Hematopoietic multipotent progenitor cell treated with erythropoietin and hydrocortisone succinate and interleukin-3 and kit ligand, for 6 days (in vitro differentiated cells): ENCODE measurements around the gene GRHL1.
"Not testable (repeated sequence)": the region's sequence is repeated elsewhere in the genome, so short reads cannot be mapped to it uniquely, and the experiment has no call there.

Experiments
- DNase-seq: peaks from one replicate; pipeline ENCODE4 v3.0.0-alpha.2; 2015

GRHL1 gene

GRCh38 chr2:9998916-9999654 is 47.6 kb downstream of the GRHL1 start:
- DNase-seq, result no peak

- DNase-seq, result no peak
Observed at GRCh38 chr2:9999693-10000092, 48.2 kb downstream of the GRHL1 start.

DNA sequence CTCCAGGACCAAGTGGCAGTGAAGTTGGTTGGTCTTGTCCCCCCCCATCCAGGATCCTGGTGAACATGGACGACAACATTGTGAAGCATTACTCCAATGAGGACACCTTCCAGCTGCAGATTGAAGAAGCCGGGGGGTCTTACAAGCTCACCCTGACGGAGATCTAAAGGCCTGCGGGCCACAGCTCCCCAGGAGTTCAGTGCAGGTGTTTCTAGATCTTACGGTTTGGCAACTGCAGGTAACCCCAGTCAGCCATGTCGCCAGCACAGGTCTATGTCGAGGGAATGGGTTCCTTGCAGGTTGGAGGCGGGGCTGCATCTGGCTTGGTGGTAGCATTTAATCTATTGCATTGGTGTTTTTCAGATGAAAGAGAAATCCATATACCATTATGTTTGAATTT is 49.0 kb downstream of the GRHL1 start:
- no peak for DNase-seq

- no peak for DNase-seq
Observed at GRCh38 chr2:10001586-10001985, 50.1 kb downstream of the GRHL1 start.

GRCh38 chr2:10002109-10002508 is 50.6 kb downstream of the GRHL1 start:
- DNase-seq, result no peak

GRCh38 chr2:10002681-10003080 is 51.2 kb downstream of the GRHL1 start:
- DNase-seq, result no peak

GRCh38 chr2:10003206-10004125 is 52.0 kb downstream of the GRHL1 start:
- no peak for DNase-seq

- no peak for DNase-seq
Observed at GRCh38 chr2:10004401-10004800, 52.9 kb downstream of the GRHL1 start.

GRCh38 chr2:10004836-10005235 is 53.3 kb downstream of the GRHL1 start:
- DNase-seq, result no peak

GRCh38 chr2:10005461-10006235 is 54.2 kb downstream of the GRHL1 start:
- no peak for DNase-seq

- DNase-seq, result peak; percentile 61
Observed at GRCh38 chr2:10006236-10007161, 55.0 kb downstream of the GRHL1 start.

DNA sequence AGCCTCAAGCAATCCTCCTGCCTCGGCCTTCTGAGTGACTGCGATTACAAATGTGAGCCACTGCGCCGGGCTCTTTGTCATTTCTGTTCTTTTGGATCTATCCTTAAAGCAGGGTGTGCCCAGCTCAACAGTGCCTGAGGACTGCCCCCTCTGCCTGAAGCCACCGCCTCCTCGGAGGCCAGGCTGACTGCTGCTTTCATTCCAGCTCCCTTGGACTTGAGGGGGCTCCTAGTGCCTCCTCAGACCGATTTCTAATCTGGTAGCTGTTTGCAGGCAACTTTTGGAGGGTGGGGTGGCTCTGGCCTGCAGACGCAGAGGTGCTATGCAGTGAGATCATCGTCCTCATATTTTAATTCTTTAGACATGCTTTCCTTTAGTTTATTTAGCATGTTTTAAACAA is 55.9 kb downstream of the GRHL1 start:
- no peak for DNase-seq

DNA sequence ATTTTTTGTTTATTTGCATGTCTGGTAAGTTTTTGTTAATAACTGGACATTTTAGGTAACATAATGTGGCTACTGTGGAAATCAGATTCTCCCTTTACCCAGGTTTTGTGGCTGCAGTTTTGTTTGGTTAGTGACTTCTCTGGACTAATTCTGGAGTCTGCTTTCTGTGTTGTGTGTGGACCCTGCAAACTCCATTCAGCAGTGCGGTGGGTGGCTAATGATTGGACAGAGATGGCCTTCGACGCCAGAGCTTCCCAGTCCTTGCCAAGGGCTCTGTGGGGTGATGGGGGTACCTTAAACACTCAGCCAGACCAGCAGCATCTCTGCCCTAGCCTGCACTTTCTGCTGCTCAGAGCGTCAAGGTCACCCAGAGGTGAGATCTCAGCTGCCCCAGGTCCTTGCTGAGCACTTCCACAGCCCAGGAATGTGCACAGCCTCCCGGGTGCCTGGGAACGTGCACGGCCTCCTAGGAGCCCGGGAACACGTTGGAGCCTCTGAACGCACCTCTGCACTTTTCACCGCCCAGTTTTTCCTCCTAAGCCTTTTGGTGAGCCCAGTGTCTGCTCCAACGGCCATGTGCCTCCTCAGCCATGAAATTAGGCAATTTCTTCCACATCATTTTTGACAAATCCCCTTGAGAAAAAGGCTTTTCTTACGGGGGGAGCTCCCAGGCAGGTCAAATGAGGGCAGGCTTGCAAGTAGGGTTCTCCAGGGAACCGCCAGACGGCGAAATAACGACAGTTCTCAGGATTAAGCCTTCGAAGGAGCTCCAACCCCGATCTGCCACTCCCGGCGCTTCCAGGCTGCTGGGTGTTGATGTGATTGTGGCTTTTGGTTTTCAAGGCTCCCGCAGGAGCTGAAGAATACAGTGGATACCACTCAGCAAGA is 56.7 kb downstream of the GRHL1 start:
- no peak for DNase-seq

DNA sequence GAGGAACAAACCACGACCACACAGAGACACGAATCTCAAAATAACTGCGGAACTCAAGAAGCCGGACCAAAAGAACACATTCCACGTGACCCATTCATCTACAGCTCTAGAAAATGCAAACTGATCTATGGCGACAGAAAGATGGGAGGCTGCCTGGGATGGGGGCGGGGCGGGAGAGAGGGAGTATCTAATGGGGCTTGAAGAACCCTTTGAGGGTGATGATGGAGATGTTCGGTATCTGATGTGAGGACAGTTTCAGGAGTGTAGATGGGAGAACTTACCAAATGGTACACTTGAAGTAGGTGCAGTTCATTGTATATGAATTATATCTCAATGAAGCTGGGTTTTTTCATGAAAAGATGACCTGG is 57.3 kb downstream of the GRHL1 start:
- DNase-seq, result no peak

DNA sequence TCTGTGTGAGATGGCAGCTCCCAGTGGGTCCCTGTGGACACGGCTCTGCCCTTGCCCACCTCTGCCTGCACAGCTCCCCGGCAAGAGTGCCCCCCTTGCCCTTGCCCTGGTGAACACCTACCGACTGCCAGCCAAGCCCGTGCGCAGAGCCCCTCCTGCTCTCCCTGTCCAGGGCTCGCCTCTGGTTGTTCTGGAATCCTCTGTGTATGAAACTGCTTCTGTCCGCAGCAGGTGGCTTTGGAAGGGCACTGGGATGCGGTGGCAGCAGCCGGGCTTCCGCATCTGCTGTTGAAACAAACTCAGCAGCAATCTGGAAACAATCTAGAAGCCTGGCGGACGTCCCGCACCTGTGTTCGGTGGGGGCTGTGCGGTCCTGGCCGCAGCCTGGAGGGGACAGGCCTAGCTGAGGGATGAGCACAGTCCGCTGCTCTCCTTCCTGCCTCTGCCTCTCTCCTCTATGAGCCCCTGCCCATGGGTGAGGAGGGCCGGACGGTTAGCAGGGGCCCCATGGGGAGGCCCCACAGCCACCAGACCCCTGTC is 57.8 kb downstream of the GRHL1 start:
- DNase-seq, result no peak

GRCh38 chr2:10009811-10010781 is 58.6 kb downstream of the GRHL1 start:
- DNase-seq, result no peak

DNA sequence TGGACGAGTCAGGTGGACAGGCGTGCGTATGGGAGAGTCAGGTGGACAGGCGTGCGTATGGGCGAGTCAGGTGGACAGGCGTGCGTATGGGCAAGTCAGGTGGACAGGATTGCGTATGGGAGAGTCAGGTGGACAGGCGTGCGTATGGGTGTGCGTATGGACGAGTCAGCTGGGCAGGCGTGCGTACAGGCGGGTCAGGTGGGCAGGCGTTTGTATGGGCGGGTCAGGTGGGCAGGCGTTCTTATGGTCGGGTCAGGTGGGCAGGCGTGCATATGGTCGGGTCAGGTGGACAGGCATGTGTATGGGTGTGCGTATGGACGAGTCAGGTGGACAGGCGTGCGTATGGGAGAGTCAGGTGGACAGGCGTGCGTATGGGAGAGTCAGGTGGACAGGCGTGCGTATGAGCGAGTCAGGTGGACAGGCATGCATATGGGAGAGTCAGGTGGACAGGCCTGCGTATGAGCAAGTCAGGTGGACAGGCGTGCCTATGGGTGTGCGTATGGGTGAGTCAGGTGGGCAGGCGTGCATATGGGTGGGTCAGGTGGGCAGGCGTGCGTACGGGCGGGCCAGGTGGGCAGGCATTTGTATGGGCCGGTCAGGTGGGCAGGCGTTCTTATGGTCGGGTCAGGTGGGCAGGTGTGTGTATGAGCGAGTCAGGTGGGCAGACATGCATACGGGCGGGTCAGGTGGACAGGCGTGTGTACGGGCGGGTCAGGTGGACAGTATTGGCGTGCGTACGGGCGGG is 59.5 kb downstream of the GRHL1 start:
- DNase-seq, result not testable (repeated sequence)

GRCh38 chr2:10011606-10012325 is 60.3 kb downstream of the GRHL1 start:
- DNase-seq, result not testable (repeated sequence)
